ENCODE measurements around the gene SRR. TPM values are rescaled to one million over a fixed set of nuclear protein-coding genes. Genes with fewer than 3 reads are reported as not detected.

SRR gene
- total RNA-seq, 1 experiment from 2014 or later, result 5.6 TPM

GRCh38 chr17:2309338-2310154 is 5.8 kb downstream of the SRR start:
- H3K36me3 Mint-ChIP-seq (ENCODE audit: insufficient read depth in 1 of 3, low read depth in 3 of 3), result peaks cover 2 to 9% (median 5%) of the 10 kb centered on the region in 3 experiments; a peak in 4 of 7 replicates
- no peaks in the 10 kb centered on the region for H3K27me3 ChIP-seq (ENCODE audit: insufficient read depth, low read length)
- H2BK20ac ChIP-seq (ENCODE audit: low read depth, low read length, poor library complexity, severe bottlenecking), result no peak overlapping the region
- no peaks in the 10 kb centered on the region for H3K79me2 ChIP-seq (ENCODE audit: insufficient read depth, low read length)
- H2AK5ac ChIP-seq (ENCODE audit: insufficient read length, low read length), result no peak overlapping the region
- no peaks in the 10 kb centered on the region for H3K9me3 Mint-ChIP-seq
- no peak overlapping the region for H3K4ac ChIP-seq (ENCODE audit: low read depth, low read length)
- H4K20me1 ChIP-seq (ENCODE audit: control insufficient read depth, insufficient read depth, insufficient read length), result no peaks in the 10 kb centered on the region
- WGBS (ENCODE audit: extremely low coverage, insufficient read length, low lambda C conversion rate), result no CpG with 5 or more reads among the region's 6 CpGs
- no peak overlapping the region for H3K14ac ChIP-seq (ENCODE audit: insufficient read depth, low read length)
- H2BK5ac ChIP-seq (ENCODE audit: insufficient read length, low read length), result no peak overlapping the region
- H3K27ac ChIP-seq (ENCODE audit: insufficient read length, low read depth, low read length), result no peak overlapping the region
- no peak overlapping the region for H4K8ac ChIP-seq (replicated peaks; ENCODE audit: insufficient read length, low read depth, low read length)
- H2BK120ac ChIP-seq (ENCODE audit: low read depth, low read length, poor library complexity, severe bottlenecking), result no peak overlapping the region
- DNase-seq, result no peak
- no peaks in the 10 kb centered on the region for H3K23me2 ChIP-seq (ENCODE audit: insufficient read length, low read depth, low read length, poor library complexity, severe bottlenecking)
- TF ChIP-seq CTCF (conservative IDR thresholded peaks at IDR 0.05), result no peak
- no peak overlapping the region for H2BK12ac ChIP-seq (ENCODE audit: insufficient read length, low read depth, low read length)
- no peaks in the 10 kb centered on the region for H3K79me1 ChIP-seq (ENCODE audit: insufficient read depth, low read depth, low read length, poor library complexity, severe bottlenecking)
- no peak overlapping the region for H4K5ac ChIP-seq (ENCODE audit: insufficient read length, low read depth, low read length)
- H3K4me1 ChIP-seq (ENCODE audit: insufficient read depth, low read length), result no peaks in the 10 kb centered on the region
- no peak overlapping the region for H3K9ac ChIP-seq (ENCODE audit: extremely low read depth, insufficient read length, low read length)
- no peaks in the 10 kb centered on the region for H3K4me1 Mint-ChIP-seq
- no peak overlapping the region for H3T11ph ChIP-seq (ENCODE audit: low read length)
- no peak overlapping the region for H3K4me2 ChIP-seq (ENCODE audit: insufficient read depth, insufficient read length, low read length)
- H3K23ac ChIP-seq (ENCODE audit: insufficient read length, low read depth, low read length), result no peak overlapping the region
- no peak overlapping the region for H2AFZ ChIP-seq (ENCODE audit: low read length)
- H2BK15ac ChIP-seq (ENCODE audit: low read depth, low read length), result no peak overlapping the region
- H3K4me3 Mint-ChIP-seq, result no peak overlapping the region
- H3K56ac ChIP-seq (ENCODE audit: insufficient read length, low read depth, low read length), result no peak overlapping the region
- peak overlapping the region in 1 of 3 experiments; percentile 6; a peak in 2 of 7 replicates for H3K27ac Mint-ChIP-seq
- H3K27me3 Mint-ChIP-seq (ENCODE audit: low read depth), result no peaks in the 10 kb centered on the region
- no peak overlapping the region for H4K91ac ChIP-seq (ENCODE audit: insufficient read length, low read depth, low read length)
- no peak overlapping the region for H3K18ac ChIP-seq (ENCODE audit: insufficient read length, low read depth, low read length)
- H3K9me3 ChIP-seq (ENCODE audit: control insufficient read depth, low read depth, low read length), result no peaks in the 10 kb centered on the region

All from H9 (cell line).